CD4-positive, alpha-beta T cell treated with Interleukin-1 beta for 1 hour (primary cell): Measurements from ENCODE around the gene NT5DC3.
"Not testable (repeated sequence)": the region's sequence is repeated elsewhere in the genome, so short reads cannot be mapped to it uniquely, and the experiment has no call there.

Source experiments
- DNase-seq, 2 donors: peaks; one replicate each; pipeline ENCODE4 v3.0.0-alpha.2; 2020 to 2022

Gene NT5DC3

GRCh38 chr12:103855036-103855712 lies 14.1 kb upstream of the NT5DC3 start:
- DNase-seq, result no peak

DNA sequence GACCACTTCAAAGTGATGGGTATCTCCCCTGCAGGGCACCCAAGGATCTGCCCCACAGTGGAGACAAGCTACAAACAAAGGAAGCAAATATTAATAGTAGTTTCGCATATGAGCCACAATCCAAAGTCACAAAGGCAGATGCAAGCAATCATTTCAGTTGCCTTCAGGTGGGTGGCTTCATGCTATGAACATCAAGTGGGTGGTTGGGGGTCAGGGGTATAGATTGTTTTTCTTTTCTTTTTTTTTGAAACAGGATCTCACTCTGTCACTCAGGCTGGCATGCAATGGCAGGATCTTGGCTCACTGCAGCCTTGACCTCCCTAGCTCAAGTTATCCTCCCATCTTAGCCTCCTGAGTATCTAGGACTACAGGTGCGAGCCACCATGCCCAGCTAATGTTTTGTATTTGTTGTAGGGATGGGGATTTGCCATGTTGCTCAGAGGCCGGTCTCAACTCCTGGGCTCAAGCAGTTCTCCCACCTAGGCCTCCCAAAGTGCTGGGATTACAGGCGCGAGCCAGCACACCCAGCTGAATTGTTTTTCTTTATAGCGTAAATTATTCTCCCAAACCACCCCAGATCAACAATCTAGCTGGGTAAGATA lies 13.4 kb upstream of the NT5DC3 start:
- no peak for DNase-seq

DNA sequence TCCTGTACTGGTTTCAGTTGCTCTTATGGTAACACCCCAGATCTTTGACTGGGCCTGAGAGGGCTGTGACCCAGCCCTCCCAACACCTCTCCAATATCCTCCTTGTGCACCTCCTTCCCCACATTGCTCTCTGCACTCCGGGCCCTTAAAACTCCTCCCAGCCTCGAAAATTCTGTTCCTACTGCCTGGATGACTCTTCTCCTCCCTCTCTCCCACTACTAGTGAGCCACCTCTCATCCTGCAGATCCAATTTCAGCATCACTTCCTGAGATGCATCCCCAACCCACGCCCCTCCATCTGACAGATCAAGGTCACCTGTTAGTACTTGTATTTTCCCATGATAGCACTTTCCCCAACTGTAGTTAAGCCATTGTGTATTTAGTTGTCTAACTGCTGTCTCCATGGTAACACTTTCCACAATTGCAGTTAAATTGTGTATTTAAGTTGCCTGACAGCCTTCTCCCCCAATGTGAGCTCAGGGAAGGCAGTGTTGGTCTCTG lies 11.5 kb upstream of the NT5DC3 start:
- DNase-seq, result no peak

GRCh38 chr12:103851127-103851526 lies 10.1 kb upstream of the NT5DC3 start:
- DNase-seq, result no peak

- no peak for DNase-seq
Observed at GRCh38 chr12:103850429-103850828, 9.4 kb upstream of the NT5DC3 start.

DNA sequence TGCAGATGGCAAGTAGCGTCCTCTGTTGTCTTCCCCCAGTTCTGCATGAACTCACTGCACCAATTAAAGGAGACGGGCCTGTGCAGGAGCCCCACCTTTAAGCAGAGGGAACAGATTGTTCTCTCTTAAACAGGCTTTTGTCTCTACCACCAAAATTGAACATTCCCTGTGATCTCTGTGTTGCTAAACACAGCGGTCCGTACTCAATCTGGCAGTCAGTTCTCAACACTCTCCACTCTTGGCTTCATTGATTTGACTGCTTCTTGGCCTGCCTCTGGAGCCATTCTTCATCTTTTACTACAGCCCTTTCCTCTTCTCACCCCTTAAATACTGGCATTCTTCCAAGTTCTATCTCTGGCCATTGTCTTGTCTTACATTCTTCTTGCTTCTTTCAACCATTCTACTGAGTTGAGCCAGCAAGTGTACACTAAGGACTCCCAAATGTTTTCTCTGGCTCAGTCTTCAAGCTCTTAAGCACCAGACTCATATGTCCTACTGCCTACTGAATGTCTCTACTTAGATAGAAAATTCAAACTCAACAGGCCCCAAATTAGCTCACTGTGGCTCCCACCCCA lies 8.0 kb upstream of the NT5DC3 start:
- no peak for DNase-seq

DNA sequence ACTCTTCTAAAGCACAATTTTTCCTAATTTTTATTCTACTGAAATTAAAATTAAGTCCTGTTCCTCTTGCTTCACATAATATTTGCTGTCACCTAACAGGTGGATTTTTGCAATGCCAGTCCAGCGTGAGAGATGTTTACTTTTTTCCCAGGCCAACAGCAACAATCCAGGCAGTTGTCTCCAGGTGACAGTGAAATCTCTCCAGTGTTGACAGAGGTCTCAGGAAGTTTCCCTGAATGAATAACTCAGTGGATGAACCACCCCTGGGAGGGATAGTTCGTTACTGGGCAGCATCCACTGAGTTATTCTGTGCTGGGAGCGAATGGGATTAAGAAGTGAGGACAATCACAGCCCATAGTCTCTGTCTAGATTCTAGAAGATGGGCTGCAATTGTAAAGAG lies 7.1 kb upstream of the NT5DC3 start:
- no peak for DNase-seq

DNA sequence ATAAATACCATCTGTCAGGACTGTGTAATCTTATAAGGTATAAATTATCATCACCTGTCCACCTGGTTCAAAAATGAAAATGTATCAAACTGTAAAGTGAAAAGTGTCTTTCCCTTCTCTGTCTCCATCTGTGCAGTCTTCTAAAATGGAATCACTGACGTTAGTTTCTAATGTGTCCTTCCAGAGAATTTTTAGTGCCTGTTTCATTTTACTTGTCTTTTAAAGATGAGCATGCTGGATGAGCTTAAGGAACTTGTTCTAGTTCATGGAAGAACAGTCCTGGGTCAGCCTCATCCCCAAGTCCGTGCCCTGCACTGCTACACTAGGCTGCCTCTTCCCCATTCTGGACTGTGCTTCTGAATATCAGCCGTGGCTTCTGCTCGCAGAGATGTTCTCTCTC lies 5.4 kb upstream of the NT5DC3 start:
- DNase-seq, result no peak

GRCh38 chr12:103844305-103844704 lies 3.3 kb upstream of the NT5DC3 start:
- no peak for DNase-seq

DNA sequence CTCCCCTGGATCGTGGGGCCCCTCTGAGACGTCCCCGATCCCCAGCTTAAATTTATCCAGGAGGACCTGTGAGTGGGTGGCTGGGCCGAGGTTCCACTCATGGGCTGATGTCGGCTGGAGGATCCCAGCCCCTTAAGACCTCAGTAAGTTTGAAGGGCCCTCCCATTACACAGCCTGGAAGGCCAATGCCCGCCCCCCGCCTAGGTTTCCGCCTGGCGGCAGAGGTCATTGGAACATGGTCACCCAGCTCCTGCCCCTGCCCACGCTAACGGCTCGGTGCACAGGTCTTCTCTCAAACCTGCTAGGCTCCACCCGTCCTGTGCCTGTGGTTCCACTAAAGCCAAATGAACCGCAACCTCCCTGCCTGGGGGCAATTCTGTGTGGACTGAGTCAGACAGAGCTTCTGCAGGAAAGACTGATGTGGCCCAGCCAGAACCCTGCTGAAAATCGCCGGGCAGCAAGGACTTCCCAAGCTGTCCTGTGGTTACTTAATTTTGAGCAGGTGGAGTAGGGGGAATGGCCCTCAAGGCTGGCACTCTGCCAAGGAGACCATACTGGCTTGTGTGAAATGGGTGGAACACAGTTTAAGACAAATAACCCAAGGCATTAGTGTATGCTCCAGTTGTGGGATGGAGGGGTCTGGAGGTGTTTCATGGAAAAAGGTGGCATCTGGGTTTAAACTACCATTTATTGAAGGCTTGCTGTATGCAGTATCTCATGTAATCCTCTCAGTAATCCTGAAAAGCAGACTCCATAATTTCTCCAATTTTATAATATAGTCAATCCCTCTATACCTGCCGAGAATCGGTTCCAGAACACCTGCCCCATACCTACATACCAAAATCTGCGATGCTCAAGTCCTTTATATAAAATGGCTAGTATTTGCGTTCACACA lies 903 bp upstream of the NT5DC3 start:
- DNase-seq, result peak; percentile 8 to 17

- peak; percentile 1 to 9 for DNase-seq
Observed at GRCh38 chr12:103840462-103840875, 565 bp downstream of the NT5DC3 start.

DNA sequence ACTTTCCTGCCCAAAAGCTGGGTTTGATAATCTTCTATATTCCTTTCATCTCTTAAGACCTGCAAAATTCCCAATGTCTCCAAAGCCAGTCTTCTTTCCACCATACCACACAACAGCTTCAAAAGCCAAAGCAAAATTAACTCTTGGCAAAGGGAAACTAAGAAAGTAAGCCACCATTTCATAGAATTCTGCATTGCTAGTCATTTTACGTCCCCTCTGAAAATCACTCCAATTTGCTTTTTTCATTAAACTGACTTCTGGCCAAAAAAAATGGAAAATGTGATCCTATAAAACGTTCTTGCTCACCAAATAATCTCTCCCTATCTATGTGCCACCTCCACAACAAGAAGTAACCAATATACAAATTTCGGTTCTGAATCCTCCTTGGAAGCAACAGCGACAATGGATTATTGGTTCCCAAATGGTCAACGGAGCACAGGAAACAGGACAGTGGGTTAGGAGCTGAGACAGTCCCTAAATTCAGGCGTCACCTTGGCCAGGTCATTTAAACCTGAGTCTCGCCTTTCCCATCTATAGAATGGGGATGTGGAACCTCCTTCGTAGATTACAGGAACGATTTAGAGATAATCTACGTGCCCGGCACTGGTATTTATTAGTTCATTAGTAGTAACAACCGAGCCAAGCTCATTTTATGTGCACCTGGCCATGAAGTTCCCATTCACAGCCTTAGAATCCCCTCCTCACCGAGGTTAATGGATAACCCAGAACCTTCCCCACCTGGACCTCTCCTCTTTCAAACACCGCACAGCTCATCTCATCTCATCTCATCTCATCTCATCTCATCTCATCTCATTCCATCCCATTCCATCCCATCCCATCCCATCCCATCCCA lies 1.2 kb downstream of the NT5DC3 start:
- no peak for DNase-seq

- no peak for DNase-seq
Observed at GRCh38 chr12:103839103-103839502, 1.9 kb downstream of the NT5DC3 start.

DNA sequence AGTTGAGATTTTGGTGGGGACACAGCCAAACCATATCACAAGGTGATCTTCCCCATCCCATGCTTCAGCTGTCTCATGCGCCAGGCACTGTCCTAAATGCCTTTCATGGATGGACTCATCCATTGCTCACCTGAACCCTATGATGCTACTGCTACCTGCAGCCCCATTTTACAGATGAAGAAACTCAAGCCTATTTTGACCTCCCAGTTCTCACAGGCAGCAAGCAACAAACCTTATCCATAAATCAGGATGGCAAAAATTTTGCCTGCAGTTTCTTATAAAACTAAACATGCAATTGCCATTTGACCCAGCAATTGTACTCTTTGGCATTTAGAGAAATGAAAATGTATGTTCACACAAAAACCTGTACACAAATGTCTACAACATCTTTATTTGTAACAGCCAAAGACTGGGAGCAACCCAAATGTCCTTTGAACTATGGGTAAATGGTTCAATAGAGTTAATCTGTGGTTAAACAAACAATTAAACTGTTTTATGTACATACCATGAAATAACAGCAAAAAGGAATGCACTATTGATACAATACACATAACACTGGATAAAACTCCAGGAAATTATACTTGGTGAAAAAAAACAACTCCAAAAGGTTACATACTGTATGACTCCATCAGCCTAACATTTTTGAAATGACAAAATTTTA lies 2.6 kb downstream of the NT5DC3 start:
- no peak for DNase-seq

DNA sequence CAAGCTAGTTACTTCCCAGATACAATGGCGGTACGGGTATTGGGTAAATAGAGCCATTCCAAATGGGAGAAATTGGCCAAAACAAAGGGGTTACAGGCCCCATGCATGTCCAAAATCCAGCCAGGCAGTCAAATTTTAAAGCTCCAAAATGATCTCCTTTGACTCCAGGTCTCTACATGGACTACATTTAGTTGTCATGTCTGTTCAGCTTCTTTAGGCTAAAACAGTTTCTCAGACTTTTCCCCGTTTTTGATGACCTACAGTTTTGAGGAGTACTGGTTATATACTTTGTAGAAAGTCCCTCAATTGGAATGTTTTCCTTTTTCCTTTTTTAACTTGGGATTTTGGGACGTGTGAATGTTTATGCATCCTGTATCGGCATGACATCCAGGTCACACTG lies 4.7 kb downstream of the NT5DC3 start:
- no peak for DNase-seq

GRCh38 chr12:103835747-103836335 lies 5.2 kb downstream of the NT5DC3 start:
- DNase-seq, result not testable (repeated sequence)

DNA sequence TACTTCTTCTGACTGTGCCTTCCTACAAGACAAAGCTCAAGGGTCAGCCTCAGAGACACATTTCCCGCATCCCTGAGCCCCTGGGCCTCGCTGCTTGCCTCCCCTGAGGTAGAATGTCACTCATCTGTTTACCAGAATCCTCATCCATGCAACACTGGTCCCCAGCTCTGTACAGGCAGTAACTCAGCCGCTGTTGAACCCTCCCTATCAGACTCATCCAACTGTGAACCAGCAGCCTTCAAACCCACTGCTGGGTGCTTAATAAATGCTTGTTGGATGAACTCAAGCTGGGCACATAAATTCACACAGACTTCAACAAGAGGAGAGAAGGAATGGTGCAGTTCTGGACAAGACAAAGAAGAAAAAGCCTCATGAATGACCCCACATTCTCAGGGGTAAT lies 6.1 kb downstream of the NT5DC3 start:
- no peak for DNase-seq

- no peak for DNase-seq
Observed at GRCh38 chr12:103833891-103834290, 7.1 kb downstream of the NT5DC3 start.

DNA sequence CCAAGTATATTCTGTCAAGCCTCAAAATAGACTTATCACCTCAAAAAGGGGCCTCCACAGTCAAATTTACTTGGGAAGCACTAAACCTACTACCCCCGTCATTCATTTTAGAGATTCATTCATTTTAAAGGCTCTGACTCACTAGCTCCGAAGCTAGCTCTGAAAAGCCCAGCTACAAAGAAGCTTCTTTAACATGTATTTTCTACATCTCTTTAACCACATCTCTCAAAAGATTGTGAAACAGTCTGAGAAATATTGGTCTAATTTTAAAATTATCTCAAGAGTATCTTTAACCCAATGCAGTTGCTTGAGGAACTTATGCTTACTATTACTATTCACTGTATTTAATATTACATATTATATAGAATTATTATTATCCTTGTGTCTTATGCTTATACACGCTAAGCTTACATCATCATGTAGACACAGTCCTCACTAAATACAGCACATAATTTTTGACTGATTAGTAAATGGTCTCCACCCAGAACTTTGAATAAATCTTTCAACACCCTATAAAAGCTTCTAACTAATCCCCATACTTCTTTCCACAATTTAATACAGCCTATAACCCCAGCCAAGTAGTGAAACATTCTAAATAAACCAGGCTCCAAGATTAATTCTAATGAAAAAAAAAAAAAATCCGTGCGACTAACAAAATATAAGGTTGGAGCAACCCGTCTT lies 7.8 kb downstream of the NT5DC3 start:
- DNase-seq, result no peak
